ENCODE data around the gene LSAMP. TPM values are rescaled to one million over a fixed set of nuclear protein-coding genes. Genes with fewer than 3 reads are reported as not detected.

The LSAMP gene
- total RNA-seq, 4 donors from 2014 or later: 1.9 to 19.7 (median 2.8) TPM

DNA sequence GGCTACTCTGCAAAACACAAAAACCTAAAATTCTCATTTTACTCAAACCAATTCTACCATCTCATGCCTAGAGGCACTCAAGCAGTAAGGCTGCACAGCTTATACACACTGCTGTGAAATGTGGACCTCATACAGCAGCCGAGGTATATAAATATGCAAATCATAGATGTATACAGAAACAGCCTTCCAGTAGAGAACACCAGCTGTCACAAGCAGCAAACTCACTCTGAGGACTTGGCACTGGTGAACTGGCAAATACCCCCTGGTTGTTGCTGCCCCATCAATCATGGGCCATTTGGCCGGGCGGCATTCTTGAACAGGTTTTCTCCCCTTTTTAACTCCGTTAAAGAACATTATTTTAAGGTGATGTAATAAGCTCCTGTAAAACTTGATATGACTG, 378.0 kb downstream of the LSAMP start:
- DNase-seq (ENCODE audit: low spot score) (no peak), ATAC-seq (ENCODE audit: low FRiP score) (no peak)
- no peak for TF ChIP-seq CTCF (IDR thresholded peaks at IDR 0.05)

- ATAC-seq (ENCODE audit: low FRiP score) (no peak), DNase-seq (ENCODE audit: low spot score) (no peak)
- TF ChIP-seq CTCF (IDR thresholded peaks at IDR 0.05): no peak
Measured at GRCh38 chr3:116065501-116065900, 379.8 kb downstream of the LSAMP start.

DNA sequence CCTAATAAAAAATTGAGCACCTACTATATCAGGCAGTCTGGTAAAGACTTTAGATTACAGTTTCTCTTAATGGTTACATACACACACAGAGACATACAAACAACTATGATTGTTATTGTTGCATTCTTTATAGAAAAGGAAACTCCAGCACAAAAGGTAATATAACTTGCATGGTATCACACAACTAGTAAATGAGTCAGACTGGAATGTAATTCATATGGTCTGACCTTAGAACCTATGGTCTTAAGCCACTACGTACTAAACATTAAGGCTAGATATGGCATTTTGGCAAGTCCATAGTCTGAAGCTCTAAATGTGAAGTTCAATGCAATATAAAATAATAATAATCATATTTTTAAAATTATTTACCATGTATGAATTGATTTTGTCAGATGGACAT, 380.6 kb downstream of the LSAMP start:
- DNase-seq (ENCODE audit: low spot score) (no peak), ATAC-seq (ENCODE audit: low FRiP score) (no peak)
- no peak for TF ChIP-seq CTCF (IDR thresholded peaks at IDR 0.05)

- ATAC-seq (ENCODE audit: low FRiP score) (peak; percentile 90), DNase-seq (ENCODE audit: low spot score) (no peak)
- TF ChIP-seq CTCF (IDR thresholded peaks at IDR 0.05): no peak
Measured at GRCh38 chr3:116059421-116060096, 385.7 kb downstream of the LSAMP start.

GRCh38 chr3:116058844-116059243, 386.4 kb downstream of the LSAMP start:
- no peak for TF ChIP-seq CTCF (IDR thresholded peaks at IDR 0.05)
- no peak for ATAC-seq (ENCODE audit: low FRiP score)
- no peak for DNase-seq (ENCODE audit: low spot score)

- no peak for TF ChIP-seq CTCF (IDR thresholded peaks at IDR 0.05)
- DNase-seq (ENCODE audit: low spot score): no peak
- no peak for ATAC-seq (ENCODE audit: low FRiP score)
Measured at GRCh38 chr3:116057400-116058006, 387.8 kb downstream of the LSAMP start.

DNA sequence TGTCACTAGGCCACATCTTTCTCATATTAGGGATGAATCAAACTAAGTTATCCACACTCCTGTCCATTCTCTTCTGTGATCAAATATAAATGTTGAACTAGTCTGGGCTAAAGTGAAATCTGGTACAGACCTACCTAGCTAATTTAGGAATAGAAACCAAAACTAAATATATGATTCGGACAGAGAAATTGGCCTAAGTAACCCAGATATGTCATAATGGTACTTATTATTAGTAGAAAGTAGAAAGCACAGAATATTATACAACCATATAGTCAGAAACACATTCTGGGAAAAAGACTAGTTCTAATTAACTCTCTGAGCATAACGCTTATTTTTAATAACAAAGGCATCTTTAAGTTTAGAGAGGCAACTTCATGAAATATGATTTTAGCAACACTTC, 389.0 kb downstream of the LSAMP start:
- ATAC-seq (ENCODE audit: low FRiP score) (no peak), DNase-seq (ENCODE audit: low spot score) (no peak)
- TF ChIP-seq CTCF (IDR thresholded peaks at IDR 0.05): no peak
